Uterus (tissue), 4 donors: ENCODE data around the gene LRGUK. TPM values are rescaled to one million over a fixed set of nuclear protein-coding genes. Genes with fewer than 3 reads are reported as not detected.

Source experiments
- DNase-seq, 2 donors: peaks; one replicate each; pipeline ENCODE4 v3.0.0-alpha.2; 2019 to 2020
- H3K27ac ChIP-seq, 2 donors: fragments of 200-600 bp; sonication (generic); 1 replicate in 1 of 2; 2 replicates in 1 of 2; pipeline ENCODE4 v1.5.1; 2016 to 2018
- H3K27me3 ChIP-seq, 2 donors: fragments of 200-600 bp; sonication (generic); one replicate each; pipeline ENCODE4 v1.5.1; 2018 to 2019; ENCODE audit warnings: control low read depth in 1 of 2
- H3K36me3 ChIP-seq, 2 donors: fragments of 200-600 bp; sonication (generic); one replicate each; pipeline ENCODE4 v1.5.1; 2019; ENCODE audit warnings: control low read depth in 1 of 2
- H3K4me1 ChIP-seq, 2 donors: fragments of 200-600 bp; sonication (generic); one replicate each; pipeline ENCODE4 v1.5.1; 2018 to 2019; ENCODE audit warnings: control low read depth in 1 of 2
- H3K4me3 ChIP-seq, 2 donors: fragments of 200-600 bp; sonication (generic); 1 replicate in 1 of 2; 2 replicates in 1 of 2; pipeline ENCODE4 v1.5.1; 2018 to 2019; ENCODE audit warnings: mild to moderate bottlenecking in 1 of 2
- H3K9me3 ChIP-seq, 2 donors: fragments of 200-600 bp; sonication (generic); one replicate each; pipeline ENCODE4 v1.5.1; 2019; ENCODE audit warnings: control low read depth in 1 of 2
- POLR2A ChIP-seq, 2 donors: fragments of 450-650 bp; IDR thresholded peaks; one replicate each; pipeline ENCODE4 v1.6.1; 2016; ENCODE audit warnings: antibody characterized with exemption in 2 of 2, mild to moderate bottlenecking in 1 of 2, moderate library complexity in 1 of 2
- intact Hi-C: fragments of 100-400 bp; cut with DNase I; formaldehyde crosslinking; loops from one replicate; pipeline ENCODE4 v1.15.1; 2023; ENCODE audit warnings: low total_unique reads
- total RNA-seq, 4 donors: library from RNA; depleted of rRNA in 3 of 4; stranded (reverse); fragments of >200 nt in 3 of 4; gene quantifications; one replicate each; pipeline versions ENCODE4 v1.1.0 to v1.2.4, GENCODE V29; 2014 to 2023
- TF ChIP-seq, protein P1 (sequence below), 4 experiments: fragments of 200-600 bp in 2 of 4; fragments of 450-650 bp in 2 of 4; sonication (generic) in 2 of 4; IDR thresholded peaks; one replicate each; pipeline ENCODE4 v1.5.1; 2016 to 2019; ENCODE audit warnings: antibody characterized with exemption in 4 of 4, mild to moderate bottlenecking in 2 of 4, moderate library complexity in 1 of 4
- donor health status: DM: yes; HTN: yes; CAD: no.

LRGUK gene
- total RNA-seq, 4 donors from 2014 or later = 0.91 to 3.8 (median 1.3) TPM; not detected in 1

DNA sequence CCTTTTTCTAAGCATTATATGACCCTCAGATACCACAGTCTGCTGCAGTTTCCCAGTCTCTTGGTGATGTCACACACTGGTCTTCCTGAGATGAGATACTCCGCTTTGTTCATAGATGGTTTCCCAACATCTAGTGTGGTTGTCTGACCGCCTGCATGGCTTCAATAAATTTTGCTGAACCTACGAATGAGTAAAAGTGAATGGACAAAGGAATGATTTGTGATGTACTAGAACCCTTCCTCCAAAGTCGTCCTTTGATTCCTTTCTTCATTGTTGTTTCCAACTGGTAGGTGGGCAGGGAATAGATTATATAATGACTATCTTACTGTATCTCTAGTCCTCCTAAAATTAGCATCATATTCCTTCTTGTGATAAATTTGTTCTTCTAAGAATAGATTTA is 107.1 kb downstream of the LRGUK start:
- Histone ChIP-seq H3K4me3 (no peak overlapping the region), H3K27me3 (no peaks in the 10 kb centered on the region), H3K9me3 (peaks cover 0 to 8% of the 10 kb centered on the region in 2 donors), H3K27ac (no peak overlapping the region), H3K36me3 (no peaks in the 10 kb centered on the region), H3K4me1 (no peaks in the 10 kb centered on the region)
- intact Hi-C loops = no loop called here
- DNase-seq = no peak
- TF ChIP-seq, protein P1, sequence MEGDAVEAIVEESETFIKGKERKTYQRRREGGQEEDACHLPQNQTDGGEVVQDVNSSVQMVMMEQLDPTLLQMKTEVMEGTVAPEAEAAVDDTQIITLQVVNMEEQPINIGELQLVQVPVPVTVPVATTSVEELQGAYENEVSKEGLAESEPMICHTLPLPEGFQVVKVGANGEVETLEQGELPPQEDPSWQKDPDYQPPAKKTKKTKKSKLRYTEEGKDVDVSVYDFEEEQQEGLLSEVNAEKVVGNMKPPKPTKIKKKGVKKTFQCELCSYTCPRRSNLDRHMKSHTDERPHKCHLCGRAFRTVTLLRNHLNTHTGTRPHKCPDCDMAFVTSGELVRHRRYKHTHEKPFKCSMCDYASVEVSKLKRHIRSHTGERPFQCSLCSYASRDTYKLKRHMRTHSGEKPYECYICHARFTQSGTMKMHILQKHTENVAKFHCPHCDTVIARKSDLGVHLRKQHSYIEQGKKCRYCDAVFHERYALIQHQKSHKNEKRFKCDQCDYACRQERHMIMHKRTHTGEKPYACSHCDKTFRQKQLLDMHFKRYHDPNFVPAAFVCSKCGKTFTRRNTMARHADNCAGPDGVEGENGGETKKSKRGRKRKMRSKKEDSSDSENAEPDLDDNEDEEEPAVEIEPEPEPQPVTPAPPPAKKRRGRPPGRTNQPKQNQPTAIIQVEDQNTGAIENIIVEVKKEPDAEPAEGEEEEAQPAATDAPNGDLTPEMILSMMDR (IDR thresholded peaks at IDR 0.05) = no peak
- no peak for TF ChIP-seq POLR2A (IDR thresholded peaks at IDR 0.05)

DNA sequence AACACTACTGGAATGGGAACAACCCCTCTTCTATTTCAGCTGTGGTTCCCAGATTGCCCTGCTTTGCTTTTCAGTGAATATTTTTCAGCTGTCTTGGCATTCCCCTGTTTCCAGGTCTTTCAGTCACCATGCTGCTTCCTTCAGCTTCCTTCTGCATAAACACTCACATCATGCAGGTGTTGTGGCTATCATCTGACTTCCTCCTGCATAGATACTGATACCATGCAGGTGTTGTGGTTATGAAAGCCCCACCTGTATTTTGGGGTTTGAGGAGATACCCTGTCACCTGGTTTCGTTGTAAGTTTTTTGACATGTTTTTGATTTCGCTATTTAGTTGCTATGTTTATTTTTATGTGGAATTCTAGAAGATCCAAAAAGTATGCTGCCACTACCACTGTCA is 118.1 kb downstream of the LRGUK start:
- Histone ChIP-seq H3K9me3 (no peaks in the 10 kb centered on the region), H3K4me1 (no peaks in the 10 kb centered on the region), H3K36me3 (no peaks in the 10 kb centered on the region), H3K4me3 (no peak overlapping the region), H3K27me3 (no peaks in the 10 kb centered on the region), H3K27ac (no peak overlapping the region)
- no peak for DNase-seq
- TF ChIP-seq POLR2A (IDR thresholded peaks at IDR 0.05) = no peak
- TF ChIP-seq, protein P1 (IDR thresholded peaks at IDR 0.05) = no peak
- intact Hi-C loops = no loop called here

DNA sequence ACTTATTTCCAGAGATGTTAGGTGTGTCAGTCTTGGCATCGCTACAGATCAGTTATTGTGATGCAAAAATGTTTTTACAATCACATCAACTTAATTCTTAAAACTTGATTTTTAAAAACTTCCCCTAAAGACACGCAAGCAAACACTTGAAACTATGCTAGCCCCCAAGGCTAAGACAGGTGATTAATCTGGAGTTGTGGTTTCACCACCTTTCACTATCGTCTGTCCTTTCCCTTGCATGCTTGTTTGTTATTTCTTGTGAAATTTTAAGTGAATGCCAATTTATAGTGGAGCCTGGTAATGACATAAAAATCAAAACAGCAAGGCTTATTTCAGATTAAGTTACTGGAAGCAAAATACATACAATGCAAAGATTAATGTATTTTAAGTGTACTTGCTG is 119.2 kb downstream of the LRGUK start:
- TF ChIP-seq, protein P1 (IDR thresholded peaks at IDR 0.05) = no peak
- TF ChIP-seq POLR2A (IDR thresholded peaks at IDR 0.05) = no peak
- Histone ChIP-seq H3K27ac (no peak overlapping the region), H3K27me3 (no peaks in the 10 kb centered on the region), H3K4me1 (no peaks in the 10 kb centered on the region), H3K4me3 (no peak overlapping the region), H3K36me3 (no peaks in the 10 kb centered on the region), H3K9me3 (no peaks in the 10 kb centered on the region)
- DNase-seq = no peak
- intact Hi-C loops = no loop called here

DNA sequence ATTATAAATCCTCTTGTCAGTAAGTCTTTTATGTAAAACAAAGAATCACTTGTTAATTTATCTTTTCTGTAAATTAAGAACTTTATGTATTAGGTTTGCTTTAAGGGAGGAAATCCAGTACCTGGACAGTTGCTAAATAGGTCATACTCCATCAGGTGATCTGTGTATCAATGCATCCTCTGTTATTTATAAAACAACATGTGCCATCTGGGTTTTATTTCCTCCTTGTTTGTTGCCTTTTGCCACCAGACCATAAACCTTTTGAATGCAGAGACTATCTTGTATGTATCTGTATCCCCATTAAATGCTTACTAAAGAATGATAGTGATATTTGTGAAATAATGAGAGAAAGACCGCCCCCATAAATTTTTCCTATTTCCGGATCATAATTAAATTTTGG is 119.6 kb downstream of the LRGUK start:
- TF ChIP-seq, protein P1 (IDR thresholded peaks at IDR 0.05) = no peak
- Histone ChIP-seq H3K36me3 (no peaks in the 10 kb centered on the region), H3K4me1 (no peaks in the 10 kb centered on the region), H3K27me3 (no peaks in the 10 kb centered on the region), H3K4me3 (no peak overlapping the region), H3K27ac (no peak overlapping the region), H3K9me3 (no peaks in the 10 kb centered on the region)
- intact Hi-C loops = no loop called here
- DNase-seq = no peak

DNA sequence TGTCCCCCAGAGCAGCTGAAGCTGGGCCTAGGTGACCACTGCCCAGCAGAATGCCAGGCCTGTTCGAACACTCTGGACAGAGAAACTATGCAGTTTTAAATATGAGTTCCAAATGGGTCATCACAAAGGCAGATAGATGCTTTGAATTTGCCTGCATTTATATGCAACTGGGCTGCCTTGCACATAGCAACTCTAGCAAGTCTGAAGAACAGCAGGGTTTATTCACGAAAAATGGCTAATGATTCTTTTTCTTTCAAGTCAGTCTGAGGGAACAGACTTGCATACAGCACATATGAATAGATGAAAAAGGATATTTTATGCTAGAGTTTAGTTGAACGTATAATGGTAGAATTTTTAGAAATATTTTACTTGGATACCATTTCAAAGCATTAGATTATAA is 121.1 kb downstream of the LRGUK start:
- DNase-seq = no peak
- Histone ChIP-seq H3K36me3 (no peaks in the 10 kb centered on the region), H3K4me1 (no peaks in the 10 kb centered on the region), H3K27ac (no peak overlapping the region), H3K27me3 (no peaks in the 10 kb centered on the region), H3K4me3 (no peak overlapping the region), H3K9me3 (no peaks in the 10 kb centered on the region)
- TF ChIP-seq, protein P1 (IDR thresholded peaks at IDR 0.05) = no peak
- no peak for TF ChIP-seq POLR2A (IDR thresholded peaks at IDR 0.05)
- intact Hi-C loops = no loop called here
